HepG2 (cell line): ENCODE measurements around the gene PARP8. TPM values are rescaled to one million over a fixed set of nuclear protein-coding genes. Genes with fewer than 3 reads are reported as not detected.

Source experiments
- ATAC-seq: fragments of 200-7000 bp; cut with Tn5 transposase; 3 replicates; pipeline ENCODE4 v1.9.1; 2020; ENCODE audit warnings: mild to moderate bottlenecking, moderate library complexity
- BruUV-seq: library from RNA; stranded (reverse); fragments of 400-500 nt; replicated peaks from 2 replicates; lab custom pipeline; 2021; lab: Mats Ljungman, UMichigan
- CTCF ChIA-PET: fragments of 300-600 bp; formaldehyde crosslinking; extraction: SDS; loops from one replicate; lab custom pipeline; 2021; ENCODE audit warnings: low total read pairs, inconsistent platforms, low intra/inter-chr PET ratio; lab: Yijun Ruan, JAX
- POLR2A ChIA-PET: fragments of 350-600 bp; sonication (Branson Sonifier 250); formaldehyde crosslinking; loops from one replicate; lab custom pipeline; 2020; ENCODE audit warnings: antibody characterized with exemption, inconsistent platforms; lab: Yijun Ruan, JAX
- DNase-seq: peaks from one replicate; pipeline ENCODE4 v3.0.0-alpha.2; 2015; ENCODE audit warnings: low spot score
- FAIRE-seq: peaks from 3 replicates; lab custom pipeline; 2011; peaks lifted over from hg19 to GRCh38; lab: Jason Lieb, UNC
- H2AFZ ChIP-seq: one replicate; pipeline ENCODE4 v1.6.1; 2011; ENCODE audit warnings: low read length, inconsistent platforms
- H3K27ac ChIP-seq: fragments of 300-600 bp; 3 replicates; pipeline ENCODE4 v1.8.0; 2011; ENCODE audit warnings: mixed run types, mild to moderate bottlenecking, mixed read lengths, low read length, inconsistent platforms; ENCODE audit not compliant: insufficient read depth; ENCODE audit errors: extremely low read length
- H3K27me3 ChIP-seq, 2 experiments: fragments of 200-600 bp in 1 of 2; 2 replicates in 1 of 2; 3 replicates in 1 of 2; pipeline versions ENCODE4 v1.6.0 to v1.8.0; 2011; ENCODE audit warnings: low read length in 2 of 2, mild to moderate bottlenecking in 2 of 2, moderate library complexity in 2 of 2, inconsistent platforms in 1 of 2; ENCODE audit not compliant: insufficient read depth in 2 of 2, control insufficient read depth in 1 of 2
- H3K36me3 ChIP-seq, 2 experiments: fragments of 200-600 bp in 1 of 2; replicated peaks in 1 of 2; 2 replicates in 1 of 2; 3 replicates in 1 of 2; pipeline versions ENCODE4 v1.5.1 to v1.8.0; 2011; ENCODE audit warnings: low read length in 2 of 2, inconsistent platforms in 1 of 2; ENCODE audit not compliant: insufficient read depth in 2 of 2, control insufficient read depth in 1 of 2
- H3K4me1 ChIP-seq: 2 replicates; pipeline ENCODE4 v1.5.1; 2012; ENCODE audit warnings: low read length, inconsistent platforms; ENCODE audit not compliant: insufficient read depth
- H3K4me2 ChIP-seq: 2 replicates; pipeline ENCODE4 v1.6.0; 2011; ENCODE audit warnings: low read depth, low read length, inconsistent platforms
- H3K4me3 ChIP-seq, 3 experiments: fragments of 200-600 bp in 1 of 3; sonication (generic), shearing (Covaris generic) in 1 of 3; replicated peaks in 1 of 3; 2 replicates each; pipeline ENCODE4 v1.5.1; 2011 to 2016; ENCODE audit warnings: low read length in 3 of 3, inconsistent platforms in 2 of 3, low read depth in 2 of 3, mild to moderate bottlenecking in 2 of 3, control low read depth in 1 of 3, mixed read lengths in 1 of 3; ENCODE audit not compliant: insufficient read depth in 1 of 3
- H3K79me2 ChIP-seq: one replicate; pipeline ENCODE4 v1.6.1; 2011; ENCODE audit warnings: low read length, inconsistent platforms; ENCODE audit not compliant: insufficient read depth
- H3K9ac ChIP-seq: 2 replicates; pipeline ENCODE4 v1.6.0; 2011; ENCODE audit warnings: mild to moderate bottlenecking, low read depth, low read length, inconsistent platforms; ENCODE audit not compliant: insufficient read depth
- H3K9me3 ChIP-seq: 2 replicates; pipeline ENCODE4 v1.5.1; 2012; ENCODE audit warnings: mild to moderate bottlenecking, low read length
- H4K20me1 ChIP-seq: 2 replicates; pipeline ENCODE4 v1.6.0; 2011; ENCODE audit warnings: inconsistent platforms, mild to moderate bottlenecking, low read length, moderate library complexity; ENCODE audit not compliant: insufficient read depth
- FOXJ3 ChIP-seq: sonication (generic); formaldehyde crosslinking; IDR thresholded peaks from 2 replicates; pipeline ENCODE4 v1.4.0; 2020; ENCODE audit warnings: missing genetic modification reagents, mild to moderate bottlenecking, borderline replicate concordance
- MEIS2 ChIP-seq: sonication (generic); formaldehyde crosslinking; IDR thresholded peaks from 2 replicates; pipeline ENCODE4 v1.9.0; 2021; ENCODE audit warnings: mild to moderate bottlenecking, missing genetic modification reagents
- RAD21 ChIP-seq: fragments of 450-650 bp; formaldehyde crosslinking; IDR thresholded peaks from 2 replicates; pipeline ENCODE4 v1.5.0; 2020; ENCODE audit warnings: mild to moderate bottlenecking
- ZNF430 ChIP-seq: sonication (generic); formaldehyde crosslinking; IDR thresholded peaks from 2 replicates; pipeline ENCODE4 v1.9.0; 2021; ENCODE audit warnings: mild to moderate bottlenecking, missing genetic modification reagents
- ZNF569 ChIP-seq: sonication (generic); formaldehyde crosslinking; IDR thresholded peaks from 2 replicates; pipeline ENCODE4 v1.5.0; 2020; ENCODE audit warnings: mild to moderate bottlenecking, missing genetic modification reagents, moderate library complexity, borderline replicate concordance
- ZNF83 ChIP-seq: sonication (generic); formaldehyde crosslinking; IDR thresholded peaks from 2 replicates; pipeline ENCODE4 v1.4.0; 2020; ENCODE audit warnings: missing genetic modification reagents, mild to moderate bottlenecking, borderline replicate concordance
- in situ Hi-C: cut with HindIII; loops from 2 replicates; pipeline ENCODE4 v1.10.0; 2017; ENCODE audit warnings: low pct_unique_long_range_greater_than_20kb; ENCODE audit not compliant: extremely low pct_ligation_motif_present
- intact Hi-C: fragments of 100-400 bp; cut with micrococcal nuclease; formaldehyde crosslinking; loops from one replicate; pipeline ENCODE4 v1.10.0; 2022; ENCODE audit not compliant: unreplicated experiment
- polyA plus RNA-seq, 8 experiments: library from polyadenylated mRNA; depleted of rRNA in 3 of 8; stranded (reverse) in 7 of 8; unstranded in 1 of 8; fragments of >200 nt; fragmentation: Illumina TruSeq in 4 of 8; extraction: Trizol in 4 of 8; gene quantifications; 2 replicates each; pipeline versions ENCODE4 v1.2.1 to v1.2.3, GENCODE V29; 2011 to 2016; ENCODE audit warnings: low read depth in 4 of 8, missing spikeins in 1 of 8, mixed read lengths in 1 of 8; ENCODE audit not compliant: insufficient read depth in 1 of 8
- total RNA-seq, 5 experiments: library from RNA; depleted of rRNA; stranded (reverse); fragments of >200 nt; fragmentation: Illumina TruSeq; extraction: Trizol; gene quantifications; 2 replicates each; pipeline ENCODE4 v1.2.3, GENCODE V29; 2016; ENCODE audit warnings: low read depth in 1 of 5
- TF ChIP-seq, protein P1 (sequence below): IDR thresholded peaks from 2 replicates; pipeline ENCODE4 v1.6.1; 2018; ENCODE audit warnings: missing genetic modification reagents, mild to moderate bottlenecking, missing compliant biosample characterization
- TF ChIP-seq, protein P2 (sequence below): sonication (generic); formaldehyde crosslinking; conservative IDR thresholded peaks from 2 replicates; pipeline ENCODE4 v1.4.0; 2020; ENCODE audit warnings: missing genetic modification reagents
- TF ChIP-seq, protein P3 (sequence below): sonication (generic); formaldehyde crosslinking; IDR thresholded peaks from 2 replicates; pipeline ENCODE4 v1.8.0; 2022; ENCODE audit warnings: missing genetic modification reagents, low read depth, mild to moderate bottlenecking, borderline replicate concordance
- TF ChIP-seq, protein P4 (sequence below): sonication (generic); formaldehyde crosslinking; IDR thresholded peaks from 2 replicates; pipeline ENCODE4 v1.4.0; 2020; ENCODE audit warnings: missing genetic modification reagents
- TF ChIP-seq, protein P5 (sequence below): sonication (generic); formaldehyde crosslinking; conservative IDR thresholded peaks from 2 replicates; pipeline ENCODE4 v1.4.0; 2020; ENCODE audit warnings: mild to moderate bottlenecking, missing genetic modification reagents, moderate library complexity
- TF ChIP-seq, protein P6 (sequence below): sonication (generic); formaldehyde crosslinking; IDR thresholded peaks from 2 replicates; pipeline ENCODE4 v1.5.0; 2020; ENCODE audit warnings: mild to moderate bottlenecking, missing genetic modification reagents, borderline replicate concordance

Gene PARP8
- total and polyA plus RNA-seq, 2 of the 13 experiments (the other 11 are each of a cell fraction or from before 2014, with no cell fraction given): 0.11 to 0.29 TPM

GRCh38 chr5:50839472-50839871 lies 173.0 kb downstream of the PARP8 start (continued):
- TF ChIP-seq, protein P1, sequence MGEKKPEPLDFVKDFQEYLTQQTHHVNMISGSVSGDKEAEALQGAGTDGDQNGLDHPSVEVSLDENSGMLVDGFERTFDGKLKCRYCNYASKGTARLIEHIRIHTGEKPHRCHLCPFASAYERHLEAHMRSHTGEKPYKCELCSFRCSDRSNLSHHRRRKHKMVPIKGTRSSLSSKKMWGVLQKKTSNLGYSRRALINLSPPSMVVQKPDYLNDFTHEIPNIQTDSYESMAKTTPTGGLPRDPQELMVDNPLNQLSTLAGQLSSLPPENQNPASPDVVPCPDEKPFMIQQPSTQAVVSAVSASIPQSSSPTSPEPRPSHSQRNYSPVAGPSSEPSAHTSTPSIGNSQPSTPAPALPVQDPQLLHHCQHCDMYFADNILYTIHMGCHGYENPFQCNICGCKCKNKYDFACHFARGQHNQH (CRISPR knock-in tag): no peak
- no peak for TF ChIP-seq MEIS2 (CRISPR knock-in tag)

- Histone ChIP-seq H3K36me3 (no peaks in the 10 kb centered on the region), H3K27me3 (no peaks in the 10 kb centered on the region), H3K9ac (no peak overlapping the region), H3K27ac (no peak overlapping the region), H3K9me3 (no peaks in the 10 kb centered on the region), H4K20me1 (no peaks in the 10 kb centered on the region), H3K4me3 (no peak overlapping the region), H3K4me2 (no peak overlapping the region), H3K79me2 (no peaks in the 10 kb centered on the region), H2AFZ (no peak overlapping the region), H3K4me1 (no peaks in the 10 kb centered on the region)
- in situ Hi-C loops (no loop called here), intact Hi-C loops (no loop called here)
- ATAC-seq (no peak), FAIRE-seq (no peak), DNase-seq (no peak)
- ChIA-PET CTCF (no interaction called here), POLR2A (no interaction called here)
- no TSS peak for BruUV-seq
- TF ChIP-seq ZNF569 (CRISPR knock-in tag) (no peak), ZNF83 (CRISPR knock-in tag) (no peak), RAD21 (CRISPR knock-in tag) (no peak), FOXJ3 (CRISPR knock-in tag) (no peak), ZNF430 (CRISPR knock-in tag) (no peak)
- TF ChIP-seq, protein P2, sequence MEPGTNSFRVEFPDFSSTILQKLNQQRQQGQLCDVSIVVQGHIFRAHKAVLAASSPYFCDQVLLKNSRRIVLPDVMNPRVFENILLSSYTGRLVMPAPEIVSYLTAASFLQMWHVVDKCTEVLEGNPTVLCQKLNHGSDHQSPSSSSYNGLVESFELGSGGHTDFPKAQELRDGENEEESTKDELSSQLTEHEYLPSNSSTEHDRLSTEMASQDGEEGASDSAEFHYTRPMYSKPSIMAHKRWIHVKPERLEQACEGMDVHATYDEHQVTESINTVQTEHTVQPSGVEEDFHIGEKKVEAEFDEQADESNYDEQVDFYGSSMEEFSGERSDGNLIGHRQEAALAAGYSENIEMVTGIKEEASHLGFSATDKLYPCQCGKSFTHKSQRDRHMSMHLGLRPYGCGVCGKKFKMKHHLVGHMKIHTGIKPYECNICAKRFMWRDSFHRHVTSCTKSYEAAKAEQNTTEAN (CRISPR knock-in tag): no peak
- TF ChIP-seq, protein P3, sequence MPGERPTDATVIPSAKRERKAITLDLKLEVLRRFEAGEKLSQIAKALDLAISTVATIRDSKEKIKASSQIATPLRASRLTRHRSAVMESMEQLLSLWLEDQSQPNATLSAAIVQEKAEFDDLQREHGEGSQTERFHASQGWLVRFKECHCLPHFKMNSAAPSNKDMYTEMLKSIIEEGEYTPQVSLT (CRISPR knock-in tag): no peak
- TF ChIP-seq, protein P4, sequence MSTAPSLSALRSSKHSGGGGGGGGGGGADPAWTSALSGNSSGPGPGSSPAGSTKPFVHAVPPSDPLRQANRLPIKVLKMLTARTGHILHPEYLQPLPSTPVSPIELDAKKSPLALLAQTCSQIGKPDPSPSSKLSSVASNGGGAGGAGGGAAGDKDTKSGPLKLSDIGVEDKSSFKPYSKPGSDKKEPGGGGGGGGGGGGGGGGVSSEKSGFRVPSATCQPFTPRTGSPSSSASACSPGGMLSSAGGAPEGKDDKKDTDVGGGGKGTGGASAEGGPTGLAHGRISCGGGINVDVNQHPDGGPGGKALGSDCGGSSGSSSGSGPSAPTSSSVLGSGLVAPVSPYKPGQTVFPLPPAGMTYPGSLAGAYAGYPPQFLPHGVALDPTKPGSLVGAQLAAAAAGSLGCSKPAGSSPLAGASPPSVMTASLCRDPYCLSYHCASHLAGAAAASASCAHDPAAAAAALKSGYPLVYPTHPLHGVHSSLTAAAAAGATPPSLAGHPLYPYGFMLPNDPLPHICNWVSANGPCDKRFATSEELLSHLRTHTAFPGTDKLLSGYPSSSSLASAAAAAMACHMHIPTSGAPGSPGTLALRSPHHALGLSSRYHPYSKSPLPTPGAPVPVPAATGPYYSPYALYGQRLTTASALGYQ (CRISPR knock-in tag): no peak
- TF ChIP-seq, protein P5, sequence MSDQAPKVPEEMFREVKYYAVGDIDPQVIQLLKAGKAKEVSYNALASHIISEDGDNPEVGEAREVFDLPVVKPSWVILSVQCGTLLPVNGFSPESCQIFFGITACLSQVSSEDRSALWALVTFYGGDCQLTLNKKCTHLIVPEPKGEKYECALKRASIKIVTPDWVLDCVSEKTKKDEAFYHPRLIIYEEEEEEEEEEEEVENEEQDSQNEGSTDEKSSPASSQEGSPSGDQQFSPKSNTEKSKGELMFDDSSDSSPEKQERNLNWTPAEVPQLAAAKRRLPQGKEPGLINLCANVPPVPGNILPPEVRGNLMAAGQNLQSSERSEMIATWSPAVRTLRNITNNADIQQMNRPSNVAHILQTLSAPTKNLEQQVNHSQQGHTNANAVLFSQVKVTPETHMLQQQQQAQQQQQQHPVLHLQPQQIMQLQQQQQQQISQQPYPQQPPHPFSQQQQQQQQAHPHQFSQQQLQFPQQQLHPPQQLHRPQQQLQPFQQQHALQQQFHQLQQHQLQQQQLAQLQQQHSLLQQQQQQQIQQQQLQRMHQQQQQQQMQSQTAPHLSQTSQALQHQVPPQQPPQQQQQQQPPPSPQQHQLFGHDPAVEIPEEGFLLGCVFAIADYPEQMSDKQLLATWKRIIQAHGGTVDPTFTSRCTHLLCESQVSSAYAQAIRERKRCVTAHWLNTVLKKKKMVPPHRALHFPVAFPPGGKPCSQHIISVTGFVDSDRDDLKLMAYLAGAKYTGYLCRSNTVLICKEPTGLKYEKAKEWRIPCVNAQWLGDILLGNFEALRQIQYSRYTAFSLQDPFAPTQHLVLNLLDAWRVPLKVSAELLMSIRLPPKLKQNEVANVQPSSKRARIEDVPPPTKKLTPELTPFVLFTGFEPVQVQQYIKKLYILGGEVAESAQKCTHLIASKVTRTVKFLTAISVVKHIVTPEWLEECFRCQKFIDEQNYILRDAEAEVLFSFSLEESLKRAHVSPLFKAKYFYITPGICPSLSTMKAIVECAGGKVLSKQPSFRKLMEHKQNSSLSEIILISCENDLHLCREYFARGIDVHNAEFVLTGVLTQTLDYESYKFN: no peak
- TF ChIP-seq, protein P6, sequence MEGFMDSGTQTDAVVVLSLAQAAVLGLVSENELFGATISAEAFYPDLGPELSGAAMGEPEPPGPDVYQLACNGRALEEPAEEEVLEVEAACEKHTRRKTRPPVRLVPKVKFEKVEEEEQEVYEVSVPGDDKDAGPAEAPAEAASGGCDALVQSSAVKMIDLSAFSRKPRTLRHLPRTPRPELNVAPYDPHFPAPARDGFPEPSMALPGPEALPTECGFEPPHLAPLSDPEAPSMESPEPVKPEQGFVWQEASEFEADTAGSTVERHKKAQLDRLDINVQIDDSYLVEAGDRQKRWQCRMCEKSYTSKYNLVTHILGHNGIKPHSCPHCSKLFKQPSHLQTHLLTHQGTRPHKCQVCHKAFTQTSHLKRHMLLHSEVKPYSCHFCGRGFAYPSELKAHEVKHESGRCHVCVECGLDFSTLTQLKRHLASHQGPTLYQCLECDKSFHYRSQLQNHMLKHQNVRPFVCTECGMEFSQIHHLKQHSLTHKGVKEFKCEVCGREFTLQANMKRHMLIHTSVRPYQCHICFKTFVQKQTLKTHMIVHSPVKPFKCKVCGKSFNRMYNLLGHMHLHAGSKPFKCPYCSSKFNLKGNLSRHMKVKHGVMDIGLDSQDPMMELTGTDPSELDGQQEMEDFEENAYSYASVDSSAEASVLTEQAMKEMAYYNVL (CRISPR knock-in tag): no peak
Measured at GRCh38 chr5:50843091-50843490, 176.7 kb downstream of the PARP8 start.
